GM12878 (cell line): Measurements from ENCODE around the gene MRTFA. TPM values are rescaled to one million over a fixed set of nuclear protein-coding genes. Genes with fewer than 3 reads are reported as not detected.

Experiments used
- ATAC-seq: fragments of 200-7000 bp; cut with Tn5 transposase; 3 replicates; pipeline ENCODE4 v1.9.1; 2020; ENCODE audit warnings: mild to moderate bottlenecking, moderate library complexity
- BruUV-seq: library from RNA; stranded (reverse); fragments of 400-500 nt; replicated peaks from 2 replicates; lab custom pipeline; 2021; lab: Mats Ljungman, UMichigan
- CTCF ChIA-PET: fragments of 300-600 bp; sonication (Branson Sonifier 250); formaldehyde crosslinking; extraction: SDS; loops from one replicate; lab custom pipeline; 2021; ENCODE audit warnings: inconsistent platforms; lab: Yijun Ruan, JAX
- POLR2A ChIA-PET: fragments of 350-600 bp; formaldehyde crosslinking; extraction: SDS; loops from one replicate; lab custom pipeline; 2021; ENCODE audit warnings: inconsistent platforms; lab: Charles Lee
- RAD21 ChIA-PET: fragments of 300-600 bp; sonication (Branson Sonifier 250); formaldehyde crosslinking; loops from one replicate; lab custom pipeline; 2023; ENCODE audit warnings: antibody characterized with exemption; ENCODE audit not compliant: unreplicated experiment; lab: Charles Lee
- SMC1A ChIA-PET: fragments of 300-600 bp; sonication (Branson Sonifier 250); formaldehyde crosslinking; loops from one replicate; lab custom pipeline; 2023; ENCODE audit not compliant: unreplicated experiment, uncharacterized antibody; lab: Charles Lee
- DNase-seq: peaks from one replicate; pipeline ENCODE4 v3.0.0-alpha.2; 2011; ENCODE audit warnings: low read depth, low spot score
- FAIRE-seq: peaks from 3 replicates; lab custom pipeline; 2011; peaks lifted over from hg19 to GRCh38; lab: Jason Lieb, UNC
- H2AFZ ChIP-seq: 2 replicates; pipeline ENCODE4 v1.6.0; 2011; ENCODE audit warnings: low read depth, low read length, control low read depth; ENCODE audit not compliant: control insufficient read depth
- H3K27ac ChIP-seq: 2 replicates; pipeline ENCODE4 v1.5.1; 2011; ENCODE audit warnings: control low read depth; ENCODE audit not compliant: control insufficient read depth, insufficient read depth
- H3K27me3 ChIP-seq, 2 experiments: replicated peaks in 1 of 2; 2 replicates each; pipeline versions ENCODE4 v1.6.0 to v1.6.1; 2011; ENCODE audit warnings: low read length in 1 of 2; ENCODE audit not compliant: control insufficient read depth in 2 of 2, insufficient read depth in 2 of 2
- H3K36me3 ChIP-seq, 2 experiments: 2 replicates each; pipeline ENCODE4 v1.5.1; 2011; ENCODE audit warnings: low read length in 1 of 2; ENCODE audit not compliant: control insufficient read depth in 2 of 2, insufficient read depth in 2 of 2
- H3K4me1 ChIP-seq: 2 replicates; pipeline ENCODE4 v1.6.1; 2011; ENCODE audit warnings: mild to moderate bottlenecking, low read length, moderate library complexity, mixed read lengths; ENCODE audit not compliant: control insufficient read depth, insufficient read depth
- H3K4me2 ChIP-seq: 2 replicates; pipeline ENCODE4 v1.6.0; 2011; ENCODE audit warnings: control low read depth; ENCODE audit not compliant: control insufficient read depth, insufficient read depth
- H3K4me3 ChIP-seq: fragments of 200-600 bp; sonication (generic); 2 replicates; pipeline ENCODE4 v1.5.1; 2016
- H3K79me2 ChIP-seq: 2 replicates; pipeline ENCODE4 v1.6.0; 2011; ENCODE audit warnings: low read length; ENCODE audit not compliant: control insufficient read depth, insufficient read depth
- H3K9ac ChIP-seq: 2 replicates; pipeline ENCODE4 v1.8.0; 2011; ENCODE audit warnings: low read length, control low read depth, mixed read lengths; ENCODE audit not compliant: control insufficient read depth, insufficient read depth
- H3K9me3 ChIP-seq: replicated peaks from 3 replicates; pipeline ENCODE4 v1.5.1; 2011; ENCODE audit warnings: mild to moderate bottlenecking, low read length; ENCODE audit not compliant: control insufficient read depth, insufficient read depth
- H4K20me1 ChIP-seq: 2 replicates; pipeline ENCODE4 v1.6.0; 2011; ENCODE audit not compliant: control insufficient read depth, insufficient read depth
- BCL3 ChIP-seq: IDR thresholded peaks from 2 replicates; pipeline ENCODE4 v1.6.1; 2011; ENCODE audit warnings: borderline replicate concordance, low read depth, mild to moderate bottlenecking, moderate library complexity, low read length; ENCODE audit not compliant: insufficient read depth, poor library complexity, severe bottlenecking
- BHLHE40 ChIP-seq, 2 experiments: fragments of 450-650 bp in 1 of 2; IDR thresholded peaks; 2 replicates each; pipeline ENCODE4 v1.6.1; 2011 to 2017; ENCODE audit warnings: low read depth in 2 of 2, borderline replicate concordance in 1 of 2, improper control_type of control experiment in 1 of 2, low read length in 1 of 2, mild to moderate bottlenecking in 1 of 2
- CHD1 ChIP-seq: IDR thresholded peaks from 2 replicates; pipeline ENCODE4 v1.6.1; 2012; ENCODE audit warnings: low read depth, low read length, improper control_type of control experiment
- ETV6 ChIP-seq, 2 experiments: fragments of 450-650 bp in 1 of 2; IDR thresholded peaks in 1 of 2; conservative IDR thresholded peaks in 1 of 2; 2 replicates each; pipeline ENCODE4 v1.6.1; 2014; ENCODE audit warnings: antibody characterized with exemption in 1 of 2, borderline replicate concordance in 1 of 2, low read depth in 1 of 2, mild to moderate bottlenecking in 1 of 2, moderate library complexity in 1 of 2
- HCFC1 ChIP-seq: fragments of 150-350 bp; IDR thresholded peaks from 2 replicates; pipeline ENCODE4 v1.6.1; 2014; ENCODE audit warnings: low read length
- IRF4 ChIP-seq: IDR thresholded peaks from 2 replicates; pipeline ENCODE4 v1.6.1; 2011; ENCODE audit warnings: low read depth, low read length
- RB1 ChIP-seq: fragments of 450-650 bp; formaldehyde crosslinking; IDR thresholded peaks from 2 replicates; pipeline ENCODE4 v1.6.1; 2017; ENCODE audit warnings: mild to moderate bottlenecking, borderline replicate concordance
- STAT1 ChIP-seq: fragments of 450-650 bp; conservative IDR thresholded peaks from 2 replicates; pipeline ENCODE4 v1.6.1; 2014; ENCODE audit warnings: antibody characterized with exemption, mild to moderate bottlenecking
- USF2 ChIP-seq: IDR thresholded peaks from 2 replicates; pipeline ENCODE4 v1.6.1; 2011; ENCODE audit warnings: low read depth, low read length, improper control_type of control experiment, borderline replicate concordance
- ZNF384 ChIP-seq: IDR thresholded peaks from 2 replicates; pipeline ENCODE4 v1.6.1; 2012; ENCODE audit warnings: low read depth, mild to moderate bottlenecking, low read length, improper control_type of control experiment, borderline replicate concordance
- WGBS: methylation state at CpG from one replicate; pipeline ENCODE4 v1.1.6; 2016; ENCODE audit warnings: low lambda C conversion rate; ENCODE audit not compliant: insufficient replicate concordance, insufficient coverage; ENCODE audit errors: missing lambda C conversion rate; 5-methylcytosine and 5-hydroxymethylcytosine counted together
- in situ Hi-C: fragments of 300-500 bp; cut with MboI; formaldehyde crosslinking; loops from 9 replicates; pipeline ENCODE4 v1.14.3; 2018; ENCODE audit warnings: mixed read lengths
- intact Hi-C: fragments of 100-400 bp; cut with micrococcal nuclease; formaldehyde crosslinking; loops from one replicate; pipeline ENCODE4 v1.14.2; 2022; ENCODE audit not compliant: unreplicated experiment
- polyA plus RNA-seq, 11 experiments: library from polyadenylated mRNA; depleted of rRNA in 4 of 11; unstranded in 6 of 11; stranded (reverse) in 5 of 11; fragments of >200 nt; fragmentation: Nextera tagmentation in 4 of 11; fragmentation: Illumina TruSeq in 1 of 11; extraction: Ambion mirVana in 4 of 11; extraction: Trizol in 1 of 11; gene quantifications; 1 replicate in 1 of 11; 2 replicates in 10 of 11; pipeline versions ENCODE4 v1.2.1 to v1.2.3, GENCODE V29; 2011 to 2016; ENCODE audit warnings: inconsistent platforms in 2 of 11, missing spikeins in 2 of 11, low read depth in 1 of 11
- total RNA-seq, 4 experiments: library from RNA; depleted of rRNA in 3 of 4; stranded (reverse); fragments of >200 nt in 3 of 4; fragmentation: Illumina TruSeq in 1 of 4; extraction: Trizol in 1 of 4; gene quantifications; 2 replicates each; pipeline versions ENCODE4 v1.2.1 to v1.2.3, GENCODE V29; 2013 to 2021
- TF ChIP-seq, protein P1 (sequence below): fragments of 450-650 bp; IDR thresholded peaks from 2 replicates; pipeline ENCODE4 v1.6.1; 2016; ENCODE audit warnings: mild to moderate bottlenecking, moderate library complexity, borderline replicate concordance

Gene MRTFA
- total and polyA plus RNA-seq, 10 of the 15 experiments (the other 5 are each of a cell fraction or from before 2014, with no cell fraction given) = 2.0 to 63.9 (median 17.9) TPM

DNA sequence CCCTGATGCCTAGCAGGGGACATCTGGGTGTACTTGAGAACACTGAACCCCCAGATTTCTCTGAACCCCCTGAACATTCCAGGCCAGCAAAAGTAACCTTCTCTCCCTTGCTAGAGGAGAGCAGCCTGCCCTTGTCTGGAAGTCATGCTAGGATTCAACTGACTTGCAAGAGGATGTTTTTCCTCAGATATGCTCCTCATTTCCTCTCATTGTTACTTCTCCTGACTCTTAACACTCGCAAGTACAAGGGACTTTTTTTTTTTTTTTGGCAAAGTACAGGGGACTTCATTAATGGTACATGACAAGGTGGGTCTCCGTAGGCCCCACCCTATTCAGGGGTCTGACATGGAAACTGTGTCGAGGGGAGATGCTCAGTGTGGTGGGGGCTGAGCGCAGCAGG is 36.5 kb upstream of the MRTFA start:
- DNase-seq (no peak), ATAC-seq (no peak), FAIRE-seq (no peak)
- H3K9me3 ChIP-seq = no peaks in the 10 kb centered on the region; the same call in 2 of the 3 replicates
- no peaks in the 10 kb centered on the region for H3K79me2 ChIP-seq
- SMC1A ChIA-PET = no interaction called here
- H2AFZ ChIP-seq = no peak overlapping the region
- H4K20me1 ChIP-seq = no peaks in the 10 kb centered on the region
- intact Hi-C loops = no loop called here
- no peaks in the 10 kb centered on the region for H3K36me3 ChIP-seq
- no peak overlapping the region for H3K4me2 ChIP-seq
- no peak overlapping the region for H3K9ac ChIP-seq
- no TSS peak for BruUV-seq
- CTCF ChIA-PET = interaction anchor here (1.7 kb wide), 1 partner anchor 10 kb away, joined by 5 read pairs; no protein-coding TSS in a partner anchor
- POLR2A ChIA-PET = interaction anchor here (0.5 kb wide), 1 partner anchor 477 kb away, joined by 5 read pairs; no protein-coding TSS in a partner anchor
- TF ChIP-seq HCFC1 = no peak
- TF ChIP-seq IRF4 = no peak
- no peak for TF ChIP-seq BHLHE40 (IDR thresholded peaks at IDR 0.05; ENCODE audit: borderline replicate concordance in 1 of 2, low read depth in 2 of 2, low read length in 1 of 2)
- TF ChIP-seq ETV6 (conservative IDR thresholded peaks at IDR 0.05 in 1 of 2, IDR thresholded peaks at IDR 0.05 in 1 of 2; ENCODE audit: borderline replicate concordance in 1 of 2, low read depth in 1 of 2) = no peak
- TF ChIP-seq ZNF384 = no peak
- TF ChIP-seq CHD1 = no peak
- TF ChIP-seq BCL3 = no peak
- TF ChIP-seq USF2 = no peak
- TF ChIP-seq STAT1 = no peak
- TF ChIP-seq, protein P1, sequence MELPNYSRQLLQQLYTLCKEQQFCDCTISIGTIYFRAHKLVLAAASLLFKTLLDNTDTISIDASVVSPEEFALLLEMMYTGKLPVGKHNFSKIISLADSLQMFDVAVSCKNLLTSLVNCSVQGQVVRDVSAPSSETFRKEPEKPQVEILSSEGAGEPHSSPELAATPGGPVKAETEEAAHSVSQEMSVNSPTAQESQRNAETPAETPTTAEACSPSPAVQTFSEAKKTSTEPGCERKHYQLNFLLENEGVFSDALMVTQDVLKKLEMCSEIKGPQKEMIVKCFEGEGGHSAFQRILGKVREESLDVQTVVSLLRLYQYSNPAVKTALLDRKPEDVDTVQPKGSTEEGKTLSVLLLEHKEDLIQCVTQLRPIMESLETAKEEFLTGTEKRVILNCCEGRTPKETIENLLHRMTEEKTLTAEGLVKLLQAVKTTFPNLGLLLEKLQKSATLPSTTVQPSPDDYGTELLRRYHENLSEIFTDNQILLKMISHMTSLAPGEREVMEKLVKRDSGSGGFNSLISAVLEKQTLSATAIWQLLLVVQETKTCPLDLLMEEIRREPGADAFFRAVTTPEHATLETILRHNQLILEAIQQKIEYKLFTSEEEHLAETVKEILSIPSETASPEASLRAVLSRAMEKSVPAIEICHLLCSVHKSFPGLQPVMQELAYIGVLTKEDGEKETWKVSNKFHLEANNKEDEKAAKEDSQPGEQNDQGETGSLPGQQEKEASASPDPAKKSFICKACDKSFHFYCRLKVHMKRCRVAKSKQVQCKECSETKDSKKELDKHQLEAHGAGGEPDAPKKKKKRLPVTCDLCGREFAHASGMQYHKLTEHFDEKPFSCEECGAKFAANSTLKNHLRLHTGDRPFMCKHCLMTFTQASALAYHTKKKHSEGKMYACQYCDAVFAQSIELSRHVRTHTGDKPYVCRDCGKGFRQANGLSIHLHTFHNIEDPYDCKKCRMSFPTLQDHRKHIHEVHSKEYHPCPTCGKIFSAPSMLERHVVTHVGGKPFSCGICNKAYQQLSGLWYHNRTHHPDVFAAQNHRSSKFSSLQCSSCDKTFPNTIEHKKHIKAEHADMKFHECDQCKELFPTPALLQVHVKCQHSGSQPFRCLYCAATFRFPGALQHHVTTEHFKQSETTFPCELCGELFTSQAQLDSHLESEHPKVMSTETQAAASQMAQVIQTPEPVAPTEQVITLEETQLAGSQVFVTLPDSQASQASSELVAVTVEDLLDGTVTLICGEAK = no peak
- no peak for TF ChIP-seq RB1
- TF ChIP-seq, all 136 proteins: peak for 0
- RAD21 ChIA-PET = no interaction called here
- no peaks in the 10 kb centered on the region for H3K27me3 ChIP-seq
- no peak overlapping the region for H3K27ac ChIP-seq
- in situ Hi-C loops = no loop called here
- no peak overlapping the region for H3K4me3 ChIP-seq
- no peaks in the 10 kb centered on the region for H3K4me1 ChIP-seq
- 39% methylated on average over 4 of the region's 4 CpGs for WGBS
